Embryonic facial prominence (tissue), 1 donor: ENCODE results near the gene NSD2.

Experiments
- DNase-seq: peaks from one replicate; pipeline ENCODE4 v3.0.0-alpha.2; 2016; ENCODE audit errors: extremely low spot score

The NSD2 gene

GRCh38 chr4:1945124-1945895 lies 74.1 kb downstream of the NSD2 start:
- no peak for DNase-seq

GRCh38 chr4:1945912-1946311 lies 74.7 kb downstream of the NSD2 start:
- DNase-seq = no peak

GRCh38 chr4:1948232-1948631 lies 77.0 kb downstream of the NSD2 start:
- no peak for DNase-seq

GRCh38 chr4:1948892-1949436 lies 77.8 kb downstream of the NSD2 start:
- no peak for DNase-seq

GRCh38 chr4:1950369-1950768 lies 79.2 kb downstream of the NSD2 start:
- no peak for DNase-seq

GRCh38 chr4:1952058-1952700 lies 81.0 kb downstream of the NSD2 start:
- no peak for DNase-seq

GRCh38 chr4:1952719-1953118 lies 81.5 kb downstream of the NSD2 start:
- DNase-seq = no peak

- no peak for DNase-seq
Observed at GRCh38 chr4:1953335-1953734, 82.1 kb downstream of the NSD2 start.

- DNase-seq = no peak
Observed at GRCh38 chr4:1956631-1957030, 85.4 kb downstream of the NSD2 start.

- no peak for DNase-seq
Observed at GRCh38 chr4:1958276-1959103, 87.3 kb downstream of the NSD2 start.

- DNase-seq = no peak
Observed at GRCh38 chr4:1959104-1959384, 87.9 kb downstream of the NSD2 start.

- no peak for DNase-seq
Observed at GRCh38 chr4:1960170-1960825, 89.1 kb downstream of the NSD2 start.

GRCh38 chr4:1961038-1961437 lies 89.8 kb downstream of the NSD2 start:
- DNase-seq = no peak

- DNase-seq = no peak
Observed at GRCh38 chr4:1961563-1961962, 90.4 kb downstream of the NSD2 start.

GRCh38 chr4:1962980-1963379 lies 91.8 kb downstream of the NSD2 start:
- DNase-seq = no peak

- no peak for DNase-seq
Observed at GRCh38 chr4:1964443-1964842, 93.2 kb downstream of the NSD2 start.

- no peak for DNase-seq
Observed at GRCh38 chr4:1964971-1965370, 93.8 kb downstream of the NSD2 start.

- DNase-seq = no peak
Observed at GRCh38 chr4:1967512-1968149, 96.4 kb downstream of the NSD2 start.

- no peak for DNase-seq
Observed at GRCh38 chr4:1968686-1969295, 97.6 kb downstream of the NSD2 start.

- DNase-seq = no peak
Observed at GRCh38 chr4:1969928-1970723, 98.9 kb downstream of the NSD2 start.
